ENCODE data around the gene BRME1. TPM values are rescaled to one million over a fixed set of nuclear protein-coding genes. Genes with fewer than 3 reads are reported as not detected.
A peak's percentile ranks its signal among the peaks of the same experiment; 100 is the strongest.

BRME1 gene
- total and polyA plus RNA-seq, 2 experiments from 2014 or later: 2.2 to 3.2 TPM

- DNase-seq (ENCODE audit: low spot score): no peak
- Histone ChIP-seq H3K4me1 (ENCODE audit: insufficient read depth) (peaks cover 4% of the 10 kb centered on the region), H3K9me3 (ENCODE audit: low read depth) (no peaks in the 10 kb centered on the region), H3K79me2 (no peaks in the 10 kb centered on the region), H3K4me3 (no peak overlapping the region), H3K4me2 (no peak overlapping the region), H3K9me2 (replicated peaks; ENCODE audit: insufficient read depth) (no peaks in the 10 kb centered on the region), H3K27ac (no peak overlapping the region), H3K36me3 (replicated peaks; ENCODE audit: insufficient read depth, low read depth) (no peaks in the 10 kb centered on the region), H2AFZ (no peak overlapping the region), H4K20me1 (ENCODE audit: insufficient read depth, poor library complexity, severe bottlenecking) (no peaks in the 10 kb centered on the region), H3K27me3 (no peaks in the 10 kb centered on the region)
- TF ChIP-seq EZH2 (IDR thresholded peaks at IDR 0.05; ENCODE audit: borderline replicate concordance) (no peak), EZH2phosphoT487 (IDR thresholded peaks at IDR 0.05; ENCODE audit: low read depth, severe bottlenecking, unreplicated experiment) (no peak), CTCF (IDR thresholded peaks at IDR 0.05; ENCODE audit: poor library complexity) (no peak)
- 98% methylated on average over 2 of the region's 2 CpGs for WGBS (ENCODE audit: low lambda C conversion rate, missing lambda C conversion rate)
These were observed 9.7 kb downstream of the BRME1 start for GRCh38 chr19:13896227-13896626.

- no peaks in the 10 kb centered on the region for H3K9me3 ChIP-seq (ENCODE audit: low read depth)
- DNase-seq (ENCODE audit: low spot score): no peak
- no peak for TF ChIP-seq EZH2phosphoT487 (IDR thresholded peaks at IDR 0.05; ENCODE audit: low read depth, severe bottlenecking, unreplicated experiment)
- no peak for TF ChIP-seq CTCF (IDR thresholded peaks at IDR 0.05; ENCODE audit: poor library complexity)
- no peak for TF ChIP-seq EZH2 (IDR thresholded peaks at IDR 0.05; ENCODE audit: borderline replicate concordance)
- no peak overlapping the region for H3K4me3 ChIP-seq
- H2AFZ ChIP-seq: no peak overlapping the region
- no peak overlapping the region for H3K27ac ChIP-seq
- no peaks in the 10 kb centered on the region for H3K79me2 ChIP-seq
- H3K4me1 ChIP-seq (ENCODE audit: insufficient read depth): peaks cover 4% of the 10 kb centered on the region
- no peak overlapping the region for H3K4me2 ChIP-seq
- no peaks in the 10 kb centered on the region for H3K36me3 ChIP-seq (replicated peaks; ENCODE audit: insufficient read depth, low read depth)
- H4K20me1 ChIP-seq (ENCODE audit: insufficient read depth, poor library complexity, severe bottlenecking): no peaks in the 10 kb centered on the region
- 85% methylated on average over 5 of the region's 5 CpGs for WGBS (ENCODE audit: low lambda C conversion rate, missing lambda C conversion rate)
- H3K9me2 ChIP-seq (replicated peaks; ENCODE audit: insufficient read depth): no peaks in the 10 kb centered on the region
- H3K27me3 ChIP-seq: no peaks in the 10 kb centered on the region
These were observed 11.4 kb downstream of the BRME1 start for GRCh38 chr19:13894552-13894951.

GRCh38 chr19:13892870-13893269 lies 13.0 kb downstream of the BRME1 start:
- Histone ChIP-seq H3K79me2 (no peaks in the 10 kb centered on the region), H2AFZ (no peak overlapping the region), H3K36me3 (replicated peaks; ENCODE audit: insufficient read depth, low read depth) (no peaks in the 10 kb centered on the region), H3K9me2 (replicated peaks; ENCODE audit: insufficient read depth) (no peaks in the 10 kb centered on the region), H3K4me2 (no peak overlapping the region), H3K4me3 (no peak overlapping the region), H3K27me3 (no peaks in the 10 kb centered on the region), H3K9me3 (ENCODE audit: low read depth) (no peaks in the 10 kb centered on the region), H3K27ac (peak overlapping the region; percentile 12), H3K4me1 (ENCODE audit: insufficient read depth) (no peaks in the 10 kb centered on the region), H4K20me1 (ENCODE audit: insufficient read depth, poor library complexity, severe bottlenecking) (no peaks in the 10 kb centered on the region)
- WGBS (ENCODE audit: low lambda C conversion rate, missing lambda C conversion rate): 62% methylated on average over 9 of the region's 9 CpGs
- no peak for TF ChIP-seq EZH2 (IDR thresholded peaks at IDR 0.05; ENCODE audit: borderline replicate concordance)
- TF ChIP-seq CTCF (IDR thresholded peaks at IDR 0.05; ENCODE audit: poor library complexity): no peak
- TF ChIP-seq EZH2phosphoT487 (IDR thresholded peaks at IDR 0.05; ENCODE audit: low read depth, severe bottlenecking, unreplicated experiment): no peak
- no peak for DNase-seq (ENCODE audit: low spot score)

GRCh38 chr19:13890136-13890535 lies 15.8 kb downstream of the BRME1 start:
- no peaks in the 10 kb centered on the region for H3K79me2 ChIP-seq
- H3K27ac ChIP-seq: no peak overlapping the region
- no peaks in the 10 kb centered on the region for H3K9me3 ChIP-seq (ENCODE audit: low read depth)
- H3K9me2 ChIP-seq (replicated peaks; ENCODE audit: insufficient read depth): no peaks in the 10 kb centered on the region
- H3K27me3 ChIP-seq: no peaks in the 10 kb centered on the region
- no peak for DNase-seq (ENCODE audit: low spot score)
- H3K4me1 ChIP-seq (ENCODE audit: insufficient read depth): no peaks in the 10 kb centered on the region
- WGBS (ENCODE audit: low lambda C conversion rate, missing lambda C conversion rate): 97% methylated on average over 12 of the region's 13 CpGs
- H3K36me3 ChIP-seq (replicated peaks; ENCODE audit: insufficient read depth, low read depth): no peaks in the 10 kb centered on the region
- H3K4me3 ChIP-seq: no peak overlapping the region
- H4K20me1 ChIP-seq (ENCODE audit: insufficient read depth, poor library complexity, severe bottlenecking): no peaks in the 10 kb centered on the region
- H3K4me2 ChIP-seq: no peak overlapping the region
- TF ChIP-seq EZH2phosphoT487 (IDR thresholded peaks at IDR 0.05; ENCODE audit: low read depth, severe bottlenecking, unreplicated experiment): no peak
- no peak for TF ChIP-seq EZH2 (IDR thresholded peaks at IDR 0.05; ENCODE audit: borderline replicate concordance)
- TF ChIP-seq CTCF (IDR thresholded peaks at IDR 0.05; ENCODE audit: poor library complexity): no peak
- no peak overlapping the region for H2AFZ ChIP-seq
